SU-DHL-6 (cell line): ENCODE results near the gene COBL.

Experiments used
- H2AFZ ChIP-seq: fragments of 200-600 bp; sonication (generic); 2 replicates; pipeline ENCODE4 v1.6.1; 2014; ENCODE audit warnings: low read depth, mild to moderate bottlenecking, moderate library complexity, mixed read lengths, antibody characterized with exemption, low read length; ENCODE audit not compliant: severe bottlenecking
- H3F3A ChIP-seq: fragments of 200-600 bp; shearing (Covaris generic); 2 replicates; pipeline ENCODE4 v1.6.0; 2016; ENCODE audit warnings: antibody characterized with exemption, mild to moderate bottlenecking; ENCODE audit not compliant: insufficient read depth
- H3K27ac ChIP-seq: fragments of 200-600 bp; sonication (generic); 2 replicates; pipeline ENCODE4 v1.5.1; 2016; ENCODE audit warnings: low read depth, mild to moderate bottlenecking, low read length, moderate library complexity, mixed read lengths
- H3K27me3 ChIP-seq: fragments of 200-600 bp; sonication (generic), shearing (Covaris generic); 2 replicates; pipeline ENCODE4 v1.6.0; 2014; ENCODE audit warnings: mild to moderate bottlenecking, low read length
- H3K36me3 ChIP-seq: fragments of 200-600 bp; sonication (generic); 2 replicates; pipeline ENCODE4 v1.6.1; 2014; ENCODE audit warnings: mild to moderate bottlenecking, low read length, mixed read lengths
- H3K4me2 ChIP-seq: fragments of 300-600, 200-600 bp; shearing (Covaris generic), sonication (generic); 2 replicates; pipeline ENCODE4 v1.6.0; 2014; ENCODE audit warnings: low read length, low read depth, mild to moderate bottlenecking; ENCODE audit not compliant: poor library complexity, severe bottlenecking
- H3K4me3 ChIP-seq: fragments of 200-600 bp; sonication (generic); 2 replicates; pipeline ENCODE4 v1.5.1; 2014; ENCODE audit warnings: antibody characterized with exemption, low read length, mild to moderate bottlenecking, mixed read lengths; ENCODE audit not compliant: insufficient read depth, poor library complexity, severe bottlenecking
- H3K79me2 ChIP-seq: fragments of 200-600 bp; sonication (generic); 2 replicates; pipeline ENCODE4 v1.6.1; 2014; ENCODE audit warnings: mild to moderate bottlenecking, low read length, moderate library complexity; ENCODE audit not compliant: insufficient read depth
- H3K9ac ChIP-seq: fragments of 200-600 bp; sonication (generic); 2 replicates; pipeline ENCODE4 v1.7.0; 2014; ENCODE audit warnings: mild to moderate bottlenecking, low read length
- H3K9me2 ChIP-seq: fragments of 200-600 bp; sonication (generic); replicated peaks from 2 replicates; pipeline ENCODE4 v1.6.1; 2014; ENCODE audit warnings: low read length; ENCODE audit not compliant: insufficient read depth
- H3K9me3 ChIP-seq: fragments of 200-600 bp; sonication (generic); 2 replicates; pipeline ENCODE4 v1.6.1; 2014; ENCODE audit warnings: low read length, mixed read lengths; ENCODE audit not compliant: insufficient read depth
- H4K20me1 ChIP-seq: fragments of 200-600 bp; sonication (generic); 2 replicates; pipeline ENCODE4 v1.6.1; 2014; ENCODE audit warnings: low read depth, mild to moderate bottlenecking, antibody characterized with exemption, low read length, moderate library complexity, mixed read lengths
- EZH2phosphoT487 ChIP-seq: fragments of 200-600 bp; sonication (generic), shearing (Covaris generic); conservative IDR thresholded peaks from 2 replicates; pipeline ENCODE4 v1.6.1; 2018; ENCODE audit warnings: mild to moderate bottlenecking, antibody characterized with exemption, low read length, moderate library complexity, mixed read lengths
- TF ChIP-seq, protein P1 (sequence below): fragments of 200-600 bp; sonication (generic); IDR thresholded peaks from one replicate; pipeline ENCODE4 v1.5.1; 2017; ENCODE audit warnings: antibody characterized with exemption, mild to moderate bottlenecking, low read length, moderate library complexity; ENCODE audit not compliant: insufficient read depth, poor library complexity, severe bottlenecking

The COBL gene

DNA sequence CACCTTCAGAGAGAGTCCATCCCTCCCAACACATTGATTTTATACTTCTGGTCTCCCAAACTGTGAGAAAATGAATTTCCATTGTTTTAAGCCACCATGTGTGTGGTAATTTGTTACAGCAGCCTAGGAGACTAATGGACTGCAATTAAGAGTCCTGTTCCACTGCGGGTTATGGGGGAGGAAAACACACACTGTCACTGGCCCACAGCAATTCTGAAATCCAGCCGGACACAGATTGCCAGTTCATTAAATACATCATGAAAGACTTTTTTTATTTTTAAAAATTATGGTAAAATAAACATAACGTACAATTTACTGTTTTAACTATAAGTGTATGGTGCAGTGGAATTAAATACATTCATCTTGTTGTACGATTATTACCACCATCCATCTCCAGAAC is 340.5 kb downstream of the COBL start:
- Histone ChIP-seq H3F3A (no peaks in the 10 kb centered on the region), H3K4me2 (no peak overlapping the region), H4K20me1 (no peaks in the 10 kb centered on the region), H3K27ac (no peak overlapping the region), H3K9ac (no peak overlapping the region), H3K9me2 (no peaks in the 10 kb centered on the region), H3K4me3 (no peak overlapping the region), H3K27me3 (no peaks in the 10 kb centered on the region), H3K9me3 (no peaks in the 10 kb centered on the region), H2AFZ (no peak overlapping the region), H3K79me2 (no peaks in the 10 kb centered on the region), H3K36me3 (no peaks in the 10 kb centered on the region)
- TF ChIP-seq EZH2phosphoT487: no peak
- TF ChIP-seq, protein P1, sequence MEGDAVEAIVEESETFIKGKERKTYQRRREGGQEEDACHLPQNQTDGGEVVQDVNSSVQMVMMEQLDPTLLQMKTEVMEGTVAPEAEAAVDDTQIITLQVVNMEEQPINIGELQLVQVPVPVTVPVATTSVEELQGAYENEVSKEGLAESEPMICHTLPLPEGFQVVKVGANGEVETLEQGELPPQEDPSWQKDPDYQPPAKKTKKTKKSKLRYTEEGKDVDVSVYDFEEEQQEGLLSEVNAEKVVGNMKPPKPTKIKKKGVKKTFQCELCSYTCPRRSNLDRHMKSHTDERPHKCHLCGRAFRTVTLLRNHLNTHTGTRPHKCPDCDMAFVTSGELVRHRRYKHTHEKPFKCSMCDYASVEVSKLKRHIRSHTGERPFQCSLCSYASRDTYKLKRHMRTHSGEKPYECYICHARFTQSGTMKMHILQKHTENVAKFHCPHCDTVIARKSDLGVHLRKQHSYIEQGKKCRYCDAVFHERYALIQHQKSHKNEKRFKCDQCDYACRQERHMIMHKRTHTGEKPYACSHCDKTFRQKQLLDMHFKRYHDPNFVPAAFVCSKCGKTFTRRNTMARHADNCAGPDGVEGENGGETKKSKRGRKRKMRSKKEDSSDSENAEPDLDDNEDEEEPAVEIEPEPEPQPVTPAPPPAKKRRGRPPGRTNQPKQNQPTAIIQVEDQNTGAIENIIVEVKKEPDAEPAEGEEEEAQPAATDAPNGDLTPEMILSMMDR: no peak

DNA sequence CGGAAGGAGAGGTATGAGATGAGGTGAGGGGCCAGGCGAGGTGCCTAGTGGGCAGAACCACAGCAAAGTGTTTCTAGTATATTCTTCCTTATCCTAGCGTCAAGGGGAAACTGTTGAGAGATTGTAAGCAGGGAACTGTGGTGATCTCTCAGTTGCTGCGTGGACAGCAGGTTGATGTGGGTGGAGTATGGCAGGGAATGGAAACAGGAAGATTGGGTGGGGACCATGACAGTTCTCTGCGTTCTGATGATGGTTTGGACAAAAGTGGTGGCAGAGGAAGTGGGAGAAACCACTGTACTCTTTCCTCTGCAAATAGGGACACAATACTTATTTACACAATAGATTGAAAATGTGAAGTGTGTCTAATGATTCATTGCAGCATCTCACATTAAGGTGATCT is 342.4 kb downstream of the COBL start:
- H3K4me2 ChIP-seq: no peak overlapping the region

DNA sequence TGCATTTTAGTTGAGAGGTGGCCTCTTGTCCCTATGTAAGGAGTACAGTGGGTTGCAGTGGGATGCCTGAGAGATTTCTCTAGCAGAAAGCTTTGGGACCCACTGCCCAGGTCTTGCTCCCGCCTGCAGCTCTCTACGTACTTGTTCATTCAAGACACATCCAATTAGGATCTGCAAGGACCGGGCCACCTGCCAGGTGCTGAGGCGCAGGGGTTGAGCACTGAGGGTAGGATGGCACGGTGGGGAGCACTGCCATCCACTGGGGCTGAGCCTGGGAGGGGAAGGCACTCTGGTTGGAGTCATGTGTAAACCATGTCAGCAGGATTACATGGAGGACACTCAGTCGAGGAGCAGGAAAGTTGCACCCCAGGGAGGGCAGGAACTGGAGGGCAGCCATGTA is 342.8 kb downstream of the COBL start:
- Histone ChIP-seq H3K4me2 (no peak overlapping the region), H2AFZ (no peak overlapping the region), H3K9ac (no peak overlapping the region), H3F3A (no peaks in the 10 kb centered on the region), H3K9me3 (no peaks in the 10 kb centered on the region), H3K27ac (no peak overlapping the region), H3K4me3 (no peak overlapping the region), H3K36me3 (no peaks in the 10 kb centered on the region), H3K79me2 (no peaks in the 10 kb centered on the region), H3K27me3 (no peaks in the 10 kb centered on the region), H3K9me2 (no peaks in the 10 kb centered on the region), H4K20me1 (no peaks in the 10 kb centered on the region)
- no peak for TF ChIP-seq EZH2phosphoT487
- TF ChIP-seq, protein P1: no peak

More for the DNA sequence above, 342.4 kb downstream of the COBL start:
- Histone ChIP-seq H3K9me2 (no peaks in the 10 kb centered on the region), H4K20me1 (no peaks in the 10 kb centered on the region), H3K27ac (no peak overlapping the region), H3K79me2 (no peaks in the 10 kb centered on the region), H3F3A (no peaks in the 10 kb centered on the region), H3K9ac (no peak overlapping the region), H3K36me3 (no peaks in the 10 kb centered on the region), H3K4me3 (no peak overlapping the region), H3K9me3 (no peaks in the 10 kb centered on the region), H2AFZ (no peak overlapping the region), H3K27me3 (no peaks in the 10 kb centered on the region)
- no peak for TF ChIP-seq EZH2phosphoT487
- TF ChIP-seq, protein P1: no peak

DNA sequence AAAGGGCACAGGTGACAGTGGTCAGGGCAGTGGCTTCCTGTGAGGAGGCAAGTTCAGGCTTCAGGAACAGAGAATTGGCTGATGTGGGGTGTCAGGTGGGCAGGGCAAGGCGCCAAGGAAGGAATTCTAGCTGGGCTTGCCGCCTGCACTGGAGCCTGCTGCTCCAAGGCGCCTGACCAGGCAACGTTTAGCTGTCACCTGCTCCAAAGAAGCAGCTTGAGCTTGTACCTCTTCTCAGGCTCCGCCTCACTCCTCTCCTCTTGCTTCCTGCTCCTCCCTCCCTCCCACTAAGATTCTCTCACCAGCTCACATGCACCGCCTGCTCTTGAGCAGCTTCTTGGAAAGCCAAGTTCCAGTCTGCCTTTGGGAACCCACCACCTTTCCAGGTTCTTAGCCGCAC is 346.5 kb downstream of the COBL start:
- Histone ChIP-seq H2AFZ (no peak overlapping the region), H3K9me3 (peaks cover 8% of the 10 kb centered on the region; the same call in 1 of the 2 replicates), H3F3A (no peaks in the 10 kb centered on the region), H3K27ac (no peak overlapping the region), H3K9ac (no peak overlapping the region), H3K27me3 (no peaks in the 10 kb centered on the region), H3K4me2 (no peak overlapping the region), H4K20me1 (no peaks in the 10 kb centered on the region), H3K36me3 (no peaks in the 10 kb centered on the region), H3K79me2 (no peaks in the 10 kb centered on the region), H3K9me2 (no peaks in the 10 kb centered on the region), H3K4me3 (no peak overlapping the region)
- TF ChIP-seq, protein P1: no peak
- no peak for TF ChIP-seq EZH2phosphoT487
